IgD-negative memory B cell (primary cell): ENCODE data around the gene OTOGL. TPM values are rescaled to one million over a fixed set of nuclear protein-coding genes. Genes with fewer than 3 reads are reported as not detected.

Experiments used
- H3K27ac Mint-ChIP-seq, 3 donors: one replicate each; pipeline ENCODE4 v1.8.0; 2020 to 2022; ENCODE audit warnings: mild to moderate bottlenecking in 3 of 3, mixed read lengths in 3 of 3, moderate library complexity in 1 of 3
- H3K27me3 Mint-ChIP-seq: one replicate; pipeline ENCODE4 v1.8.0; 2021; ENCODE audit warnings: mixed read lengths
- H3K36me3 Mint-ChIP-seq: one replicate; pipeline ENCODE4 v1.8.0; 2020; ENCODE audit warnings: mild to moderate bottlenecking, mixed read lengths
- H3K4me1 Mint-ChIP-seq, 3 donors: one replicate each; pipeline ENCODE4 v1.8.0; 2020 to 2022; ENCODE audit warnings: mixed read lengths in 3 of 3, mild to moderate bottlenecking in 1 of 3
- H3K4me3 Mint-ChIP-seq, 4 donors: one replicate each; pipeline ENCODE4 v1.8.0; 2020 to 2022; ENCODE audit warnings: mild to moderate bottlenecking in 4 of 4, mixed read lengths in 4 of 4, moderate library complexity in 3 of 4
- H3K9me3 Mint-ChIP-seq, 3 donors: one replicate each; pipeline ENCODE4 v1.8.0; 2020 to 2021; ENCODE audit warnings: mixed read lengths in 3 of 3, mild to moderate bottlenecking in 1 of 3
- polyA plus RNA-seq: library from polyadenylated mRNA; unstranded; fragments of 300-500 nt; fragmentation: Illumina TruSeq; gene quantifications from one replicate; pipeline ENCODE4 v1.2.3, GENCODE V29; 2021

The OTOGL gene
- polyA plus RNA-seq, 1 donor from 2014 or later, result not detected

DNA sequence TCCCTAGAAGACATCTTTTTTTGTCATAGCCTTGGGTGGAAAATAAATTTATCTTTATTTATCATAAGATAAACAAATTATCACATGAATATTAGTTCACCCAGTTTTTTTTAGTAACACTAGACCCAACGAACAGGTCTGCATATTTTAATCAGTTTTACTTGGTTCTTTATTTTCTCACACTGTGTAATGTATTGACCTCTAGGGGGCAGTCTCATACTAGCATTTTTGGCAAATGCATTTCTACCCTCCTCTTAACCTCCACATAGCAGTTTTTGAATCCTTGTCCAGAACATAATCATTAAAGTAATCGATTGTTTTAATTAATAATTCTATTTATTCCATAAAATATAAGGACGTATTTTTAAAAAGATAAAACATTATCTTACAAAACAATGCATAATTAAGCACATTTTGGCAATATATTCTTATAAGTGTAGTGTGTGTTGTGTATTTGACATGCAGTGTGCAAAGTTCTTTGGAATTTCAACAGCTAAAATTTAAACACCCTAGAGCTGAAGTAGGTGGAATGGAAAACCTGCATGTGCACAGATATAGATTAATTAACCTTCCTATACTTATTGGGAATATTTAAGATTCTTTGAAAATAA, 313.1 kb downstream of the OTOGL start:
- Mint-ChIP-seq H3K4me3 (no peak overlapping the region), H3K9me3 (no peaks in the 10 kb centered on the region), H3K27me3 (no peaks in the 10 kb centered on the region), H3K36me3 (no peaks in the 10 kb centered on the region), H3K4me1 (no peaks in the 10 kb centered on the region), H3K27ac (no peak overlapping the region)

DNA sequence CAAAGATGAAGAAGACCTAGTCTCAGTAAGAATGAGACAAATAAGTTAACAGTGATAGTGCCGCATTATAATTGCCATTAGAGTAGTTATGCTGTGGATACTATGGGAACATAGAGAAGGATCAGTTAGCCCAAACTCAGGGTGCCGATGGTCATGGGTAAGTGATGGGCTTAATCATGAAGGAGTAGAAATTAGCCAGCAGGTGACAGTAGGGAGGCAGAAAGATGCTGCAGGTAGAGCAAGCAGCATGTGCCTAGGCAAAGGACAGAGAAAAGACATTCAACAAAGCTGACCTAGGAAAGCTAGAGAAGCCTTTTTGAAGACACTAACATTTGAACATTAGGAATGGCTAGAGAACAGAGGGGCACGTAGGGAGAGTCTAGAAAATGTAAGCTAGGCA, 314.1 kb downstream of the OTOGL start:
- Mint-ChIP-seq H3K36me3 (no peaks in the 10 kb centered on the region), H3K4me3 (no peak overlapping the region), H3K27ac (no peak overlapping the region), H3K27me3 (no peaks in the 10 kb centered on the region), H3K9me3 (no peaks in the 10 kb centered on the region), H3K4me1 (no peaks in the 10 kb centered on the region)

DNA sequence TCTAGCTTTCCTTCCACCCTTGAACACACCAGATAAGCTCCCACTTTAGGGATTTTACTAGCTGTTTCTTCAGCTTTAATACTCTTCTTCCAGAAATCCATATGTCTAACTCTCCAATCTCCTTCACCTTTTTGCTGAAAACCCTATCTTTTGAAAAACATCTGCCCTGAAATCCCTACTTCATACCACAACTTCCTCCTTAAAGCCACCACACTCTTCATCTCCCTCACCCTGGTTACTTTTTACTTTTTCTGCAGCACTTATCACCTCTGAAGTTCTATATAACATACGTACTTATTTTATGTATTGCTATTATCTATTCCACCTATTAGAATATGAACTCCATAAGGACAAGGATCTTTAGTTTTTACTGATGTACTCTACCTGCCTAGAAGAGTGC, 316.1 kb downstream of the OTOGL start:
- Mint-ChIP-seq H3K27ac (no peak overlapping the region), H3K4me3 (no peak overlapping the region), H3K27me3 (no peaks in the 10 kb centered on the region), H3K4me1 (peaks cover 0 to 2% (median 0%) of the 10 kb centered on the region in 3 donors), H3K9me3 (no peaks in the 10 kb centered on the region), H3K36me3 (no peaks in the 10 kb centered on the region)

GRCh38 chr12:80419644-80420043, 320.3 kb downstream of the OTOGL start:
- Mint-ChIP-seq H3K36me3 (no peaks in the 10 kb centered on the region), H3K27me3 (peaks cover 2% of the 10 kb centered on the region), H3K4me1 (peaks cover 0 to 2% (median 0%) of the 10 kb centered on the region in 3 donors), H3K9me3 (no peaks in the 10 kb centered on the region), H3K4me3 (no peak overlapping the region), H3K27ac (no peak overlapping the region)

- Mint-ChIP-seq H3K27ac (no peak overlapping the region), H3K9me3 (no peaks in the 10 kb centered on the region), H3K4me3 (no peak overlapping the region), H3K27me3 (peaks cover 2% of the 10 kb centered on the region), H3K4me1 (peaks cover 0 to 2% (median 0%) of the 10 kb centered on the region in 3 donors), H3K36me3 (no peaks in the 10 kb centered on the region)
Observed at GRCh38 chr12:80420075-80420474, 320.7 kb downstream of the OTOGL start.

DNA sequence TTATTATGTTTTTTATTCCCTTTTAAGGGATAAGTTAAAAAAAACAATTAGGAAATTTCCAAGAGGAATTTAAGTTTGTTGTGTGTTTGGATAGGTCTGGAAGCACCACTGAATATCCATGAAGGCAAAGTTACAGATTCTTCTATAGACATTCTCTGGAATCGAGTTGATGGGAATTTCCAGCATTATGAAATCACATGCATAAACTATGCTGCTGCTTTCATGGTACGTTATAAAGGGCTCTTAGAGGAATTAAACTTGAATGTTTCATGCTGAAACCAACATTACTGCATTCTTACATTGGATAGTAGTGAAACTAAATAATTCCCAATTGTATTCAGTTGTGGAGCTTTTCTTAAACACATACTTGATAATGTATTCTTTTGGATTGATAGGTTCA, 323.2 kb downstream of the OTOGL start:
- Mint-ChIP-seq H3K4me3 (no peak overlapping the region), H3K9me3 (no peaks in the 10 kb centered on the region), H3K4me1 (peaks cover 0 to 2% (median 0%) of the 10 kb centered on the region in 3 donors), H3K27me3 (peaks cover 2% of the 10 kb centered on the region), H3K27ac (no peak overlapping the region), H3K36me3 (no peaks in the 10 kb centered on the region)

Other genes with a start within 250 kb of the OTOGL start
- 85.4 TPM for gene PPP1R12A, start 164.4 kb upstream of the OTOGL start, polyA plus RNA-seq